IMR-90 (cell line): ENCODE measurements around the gene COL28A1.

Experiments used
- BHLHE40 ChIP-seq: fragments of 150-350 bp; IDR thresholded peaks from 2 replicates; pipeline ENCODE4 v1.6.1; 2016; ENCODE audit warnings: mild to moderate bottlenecking, low read depth, low read length
- CEBPB ChIP-seq: IDR thresholded peaks from 2 replicates; pipeline ENCODE4 v1.6.1; 2012; ENCODE audit warnings: low read depth, low read length, improper control_type of control experiment
- CHD1 ChIP-seq: IDR thresholded peaks from 2 replicates; pipeline ENCODE4 v1.6.1; 2012; ENCODE audit warnings: low read depth, low read length, improper control_type of control experiment
- MXI1 ChIP-seq: IDR thresholded peaks from 2 replicates; pipeline ENCODE4 v1.6.1; 2012; ENCODE audit warnings: low read depth, mild to moderate bottlenecking, low read length, moderate library complexity, borderline replicate concordance
- POLR2A ChIP-seq: IDR thresholded peaks from 2 replicates; pipeline ENCODE4 v1.6.1; 2012; ENCODE audit warnings: mild to moderate bottlenecking, low read depth, low read length
- RFX5 ChIP-seq: IDR thresholded peaks from 2 replicates; pipeline ENCODE4 v1.8.0; 2012; ENCODE audit warnings: low read depth, mild to moderate bottlenecking, low read length, moderate library complexity
- TF ChIP-seq, protein P1 (sequence below): conservative IDR thresholded peaks from 2 replicates; pipeline ENCODE4 v1.5.1; 2012; ENCODE audit warnings: mild to moderate bottlenecking, low read depth, low read length, improper control_type of control experiment
- TF ChIP-seq, protein P2 (sequence below): fragments of 150-350 bp; IDR thresholded peaks from 2 replicates; pipeline ENCODE4 v1.6.1; 2017; ENCODE audit warnings: mild to moderate bottlenecking, antibody characterized with exemption, low read length, low read depth

DNA sequence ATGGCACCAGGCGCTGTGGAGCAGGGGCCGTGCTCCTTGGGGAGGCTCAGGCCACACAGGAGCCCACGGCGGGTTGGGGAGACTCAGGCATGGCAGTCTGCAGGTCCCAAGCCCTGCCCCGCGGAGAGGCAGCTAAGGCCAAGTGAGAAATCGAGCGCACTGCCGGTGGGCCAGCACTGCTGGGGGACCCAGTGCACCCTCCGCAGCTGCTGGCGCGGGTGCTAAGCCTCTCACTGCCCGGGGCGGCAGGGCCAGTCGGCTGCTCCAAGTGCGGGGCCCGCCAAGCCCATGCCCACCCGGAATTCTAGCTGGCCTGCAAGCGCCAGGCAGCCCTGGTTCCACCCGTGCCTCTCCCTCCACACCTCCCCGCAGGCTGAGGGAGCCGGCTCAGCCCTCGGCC lies 57.1 kb downstream of the COL28A1 start:
- TF ChIP-seq, protein P1, sequence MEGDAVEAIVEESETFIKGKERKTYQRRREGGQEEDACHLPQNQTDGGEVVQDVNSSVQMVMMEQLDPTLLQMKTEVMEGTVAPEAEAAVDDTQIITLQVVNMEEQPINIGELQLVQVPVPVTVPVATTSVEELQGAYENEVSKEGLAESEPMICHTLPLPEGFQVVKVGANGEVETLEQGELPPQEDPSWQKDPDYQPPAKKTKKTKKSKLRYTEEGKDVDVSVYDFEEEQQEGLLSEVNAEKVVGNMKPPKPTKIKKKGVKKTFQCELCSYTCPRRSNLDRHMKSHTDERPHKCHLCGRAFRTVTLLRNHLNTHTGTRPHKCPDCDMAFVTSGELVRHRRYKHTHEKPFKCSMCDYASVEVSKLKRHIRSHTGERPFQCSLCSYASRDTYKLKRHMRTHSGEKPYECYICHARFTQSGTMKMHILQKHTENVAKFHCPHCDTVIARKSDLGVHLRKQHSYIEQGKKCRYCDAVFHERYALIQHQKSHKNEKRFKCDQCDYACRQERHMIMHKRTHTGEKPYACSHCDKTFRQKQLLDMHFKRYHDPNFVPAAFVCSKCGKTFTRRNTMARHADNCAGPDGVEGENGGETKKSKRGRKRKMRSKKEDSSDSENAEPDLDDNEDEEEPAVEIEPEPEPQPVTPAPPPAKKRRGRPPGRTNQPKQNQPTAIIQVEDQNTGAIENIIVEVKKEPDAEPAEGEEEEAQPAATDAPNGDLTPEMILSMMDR = no peak
- TF ChIP-seq CHD1 = no peak
- no peak for TF ChIP-seq CEBPB
- no peak for TF ChIP-seq POLR2A
- TF ChIP-seq RFX5 = no peak
- no peak for TF ChIP-seq MXI1
- TF ChIP-seq, protein P2, sequence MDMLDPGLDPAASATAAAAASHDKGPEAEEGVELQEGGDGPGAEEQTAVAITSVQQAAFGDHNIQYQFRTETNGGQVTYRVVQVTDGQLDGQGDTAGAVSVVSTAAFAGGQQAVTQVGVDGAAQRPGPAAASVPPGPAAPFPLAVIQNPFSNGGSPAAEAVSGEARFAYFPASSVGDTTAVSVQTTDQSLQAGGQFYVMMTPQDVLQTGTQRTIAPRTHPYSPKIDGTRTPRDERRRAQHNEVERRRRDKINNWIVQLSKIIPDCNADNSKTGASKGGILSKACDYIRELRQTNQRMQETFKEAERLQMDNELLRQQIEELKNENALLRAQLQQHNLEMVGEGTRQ = no peak
- TF ChIP-seq BHLHE40 = no peak
